ENCODE results near the gene CDK16.

DNA sequence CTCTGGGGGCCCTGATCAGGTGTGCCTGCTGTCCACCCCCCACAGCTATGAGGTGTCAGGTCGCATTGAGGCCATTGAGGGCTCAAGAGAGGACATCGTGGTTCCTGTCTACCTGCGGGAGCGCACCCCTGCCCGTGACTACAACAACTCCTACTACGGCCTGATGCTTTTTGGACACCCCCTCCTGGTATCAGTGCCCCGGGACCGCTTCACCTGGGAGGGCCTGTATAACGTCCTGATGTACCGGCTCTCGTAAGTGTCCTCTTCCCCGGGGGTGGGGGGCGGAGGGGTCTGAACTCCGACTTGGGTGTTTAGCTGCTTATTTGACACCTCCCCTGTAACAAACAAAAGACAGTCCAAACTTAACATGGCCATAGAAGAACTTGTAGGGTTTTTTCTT lies 24.9 kb downstream of the CDK16 start:
- TF ChIP-seq, protein P1, sequence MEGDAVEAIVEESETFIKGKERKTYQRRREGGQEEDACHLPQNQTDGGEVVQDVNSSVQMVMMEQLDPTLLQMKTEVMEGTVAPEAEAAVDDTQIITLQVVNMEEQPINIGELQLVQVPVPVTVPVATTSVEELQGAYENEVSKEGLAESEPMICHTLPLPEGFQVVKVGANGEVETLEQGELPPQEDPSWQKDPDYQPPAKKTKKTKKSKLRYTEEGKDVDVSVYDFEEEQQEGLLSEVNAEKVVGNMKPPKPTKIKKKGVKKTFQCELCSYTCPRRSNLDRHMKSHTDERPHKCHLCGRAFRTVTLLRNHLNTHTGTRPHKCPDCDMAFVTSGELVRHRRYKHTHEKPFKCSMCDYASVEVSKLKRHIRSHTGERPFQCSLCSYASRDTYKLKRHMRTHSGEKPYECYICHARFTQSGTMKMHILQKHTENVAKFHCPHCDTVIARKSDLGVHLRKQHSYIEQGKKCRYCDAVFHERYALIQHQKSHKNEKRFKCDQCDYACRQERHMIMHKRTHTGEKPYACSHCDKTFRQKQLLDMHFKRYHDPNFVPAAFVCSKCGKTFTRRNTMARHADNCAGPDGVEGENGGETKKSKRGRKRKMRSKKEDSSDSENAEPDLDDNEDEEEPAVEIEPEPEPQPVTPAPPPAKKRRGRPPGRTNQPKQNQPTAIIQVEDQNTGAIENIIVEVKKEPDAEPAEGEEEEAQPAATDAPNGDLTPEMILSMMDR (IDR thresholded peaks at IDR 0.05; ENCODE audit: extremely low read depth in 1 of 2, insufficient read depth in 1 of 2, low read depth in 1 of 2, low read length in 2 of 2) = no peak
- TF ChIP-seq POLR2A (IDR thresholded peaks at IDR 0.05; ENCODE audit: low read depth, low read length) (no peak), EZH2 (IDR thresholded peaks at IDR 0.05; ENCODE audit: borderline replicate concordance, low read depth, low read length, severe bottlenecking) (no peak), POLR2AphosphoS5 (IDR thresholded peaks at IDR 0.05; ENCODE audit: insufficient read depth, low read depth, low read length) (no peak), FOS (IDR thresholded peaks at IDR 0.05; ENCODE audit: borderline replicate concordance, insufficient read depth, low read length) (no peak)
- TF ChIP-seq, protein P2, sequence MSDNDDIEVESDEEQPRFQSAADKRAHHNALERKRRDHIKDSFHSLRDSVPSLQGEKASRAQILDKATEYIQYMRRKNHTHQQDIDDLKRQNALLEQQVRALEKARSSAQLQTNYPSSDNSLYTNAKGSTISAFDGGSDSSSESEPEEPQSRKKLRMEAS (IDR thresholded peaks at IDR 0.05; ENCODE audit: insufficient read depth, insufficient read length) = no peak

All from endothelial cell of umbilical vein (primary cell).